Heart right ventricle (tissue), 16 donors: ENCODE results near the gene MRPL20. TPM values are rescaled to one million over a fixed set of nuclear protein-coding genes. Genes with fewer than 3 reads are reported as not detected.

Experiments
- ATAC-seq, 8 donors: fragments of 200-7000 bp; cut with Tn5 transposase; one replicate each; pipeline ENCODE4 v1.9.1; 2020; ENCODE audit warnings: mild to moderate bottlenecking in 8 of 8, moderate library complexity in 8 of 8, moderate number of reproducible peaks in 1 of 8
- DNase-seq, 2 donors: peaks; one replicate each; pipeline ENCODE4 v3.0.0-alpha.2; 2020
- H3K27ac ChIP-seq, 10 donors: fragments of 200-600 bp; sonication (generic) in 2 of 10; one replicate each; pipeline versions ENCODE4 v1.5.0 to v1.8.0; 2020 to 2022; ENCODE audit warnings: mild to moderate bottlenecking in 3 of 10
- H3K27me3 ChIP-seq, 7 donors: fragments of 200-600 bp; one replicate each; pipeline ENCODE4 v1.8.0; 2021 to 2022; ENCODE audit warnings: mild to moderate bottlenecking in 2 of 7
- H3K36me3 ChIP-seq, 9 donors: fragments of 200-600 bp; sonication (generic) in 1 of 9; one replicate each; pipeline versions ENCODE4 v1.5.0 to v1.8.0; 2020 to 2022; ENCODE audit warnings: mild to moderate bottlenecking in 2 of 9
- H3K4me1 ChIP-seq, 9 donors: fragments of 200-600 bp; sonication (generic) in 1 of 9; one replicate each; pipeline versions ENCODE4 v1.5.0 to v1.8.0; 2020 to 2022; ENCODE audit warnings: mild to moderate bottlenecking in 4 of 9
- H3K4me3 ChIP-seq, 10 donors: fragments of 200-600 bp; sonication (generic) in 2 of 10; one replicate each; pipeline versions ENCODE4 v1.5.0 to v1.8.0; 2020 to 2022; ENCODE audit warnings: mild to moderate bottlenecking in 7 of 10, moderate library complexity in 2 of 10
- H3K9me3 ChIP-seq, 11 donors: fragments of 200-600 bp in 10 of 11; sonication (generic) in 2 of 11; one replicate each; pipeline versions ENCODE4 v1.5.0 to v1.8.0; 2013 to 2022; ENCODE audit warnings: mild to moderate bottlenecking in 2 of 11, control low read depth in 1 of 11, moderate library complexity in 1 of 11
- WGBS, 2 donors: extraction: QIAGEN DNeasy Blood & Tissue Kit; methylation state at CpG; one replicate each; pipeline ENCODE4 v1.1.7; 2013; ENCODE audit warnings: inconsistent platforms in 1 of 2; 5-methylcytosine and 5-hydroxymethylcytosine counted together
- intact Hi-C, 10 donors: fragments of 100-400 bp; cut with DNase I; formaldehyde crosslinking; loops; one replicate each; pipeline versions ENCODE4 v1.11.1 to v1.14.2; 2022
- polyA plus RNA-seq, 2 donors: library from polyadenylated mRNA; stranded (reverse); fragments of 200-250 nt; gene quantifications; one replicate each; pipeline ENCODE4 v1.2.3, GENCODE V29; 2013
- total RNA-seq, 10 donors: library from RNA; stranded (reverse); fragmentation: NEBNext Ultra II Directional in 3 of 10; extraction: Animal tissue kit (Norgen Biotek cat#: 25700) in 3 of 10; gene quantifications; one replicate each; pipeline versions ENCODE4 v1.2.1 to v1.2.4, GENCODE V29; 2021 to 2023
- TF ChIP-seq, protein P1 (sequence below), 9 donors: fragments of 200-600 bp; sonication (generic) in 2 of 9; IDR thresholded peaks; one replicate each; pipeline versions ENCODE4 v1.5.0 to v1.8.0; 2021 to 2022; ENCODE audit warnings: antibody characterized with exemption in 9 of 9, mild to moderate bottlenecking in 5 of 9, moderate library complexity in 1 of 9
- donor health status: Arrhythmogenic right ventricular cardiomyopathy.
- donor health status: ischemic (EF 13 %, LVEDD 7.1; RV severe dilation, severe dysfunction).
- donor health status: healthy with polysubstance abuse.
- donor health status: DM: no; HTN: yes; CAD: no.
- donor health status: DM: no; HTN: no; CAD: no.
- donor health status: ischemic (EF 25% LVEDD 6.9; RV normal size, moderate dysfunction).
- donor health status: ischemic (EF 25% LVEDD 5.7; RV mildly dilated, moderate dysfunction).
- donor health status: healthy.
- donor health status: DM: yes; HTN: yes; CAD: no.
- donor health status: Ischemic cardiomyopathy.
- donor health status: ischemic (EF 35%, LVEDD 5.7; RV mildly dilated, moderate dysfunction).
- donor health status: nonischemic (EF 11% LVEDD 7.7; RV severe dilation, severe dysfunction).
- donor health status: DM: yes; HTN: yes; CAD: no.
- donor health status: PGD.
- donor health status: ischemic (EF 29% LVEDD 5.4; RV normal size, mild dysfunction).
- donor health status: nonischemic (EF 23%, LVEDD 6.1; RV moderate dilation, normal function).

The MRPL20 gene
- total and polyA plus RNA-seq, 12 donors = 116 to 224 (median 132) TPM

DNA sequence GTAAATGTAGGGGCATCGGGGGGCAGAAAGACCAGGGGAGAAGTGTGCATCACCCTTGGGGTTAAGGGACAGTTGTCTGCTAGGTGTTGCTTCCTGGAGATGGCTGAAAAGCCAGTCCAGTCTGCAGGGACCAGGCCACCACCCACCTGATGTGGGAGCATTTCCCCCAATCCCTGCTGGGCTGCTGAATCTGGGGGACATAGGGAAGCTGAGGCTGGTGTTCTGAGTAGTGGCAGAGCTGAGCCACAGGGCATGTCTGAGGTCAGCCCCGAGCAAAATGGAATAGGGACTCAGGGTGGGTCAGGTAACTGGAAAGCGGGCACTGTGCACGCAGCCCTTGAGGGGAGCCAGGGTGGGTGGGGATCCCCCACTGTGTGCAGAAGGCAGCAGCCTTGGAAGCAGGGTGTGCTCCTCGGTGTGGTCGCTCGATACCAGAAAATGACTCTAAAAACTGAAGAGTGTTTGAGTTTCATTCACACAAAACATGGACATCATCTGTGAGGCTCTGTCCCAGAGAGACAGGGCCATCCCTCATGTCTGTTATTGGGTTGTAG is 5.6 kb downstream of the MRPL20 start:
- intact Hi-C loops = loop anchor here in 2 of 10 donors (5.0 to 10.0 kb wide), 2 partner anchors 36 to 103 kb away; partner anchors contain the start of gene VWA1 (in 1 of the 2)
- Histone ChIP-seq H3K27me3 (no peaks in the 10 kb centered on the region), H3K4me3 (no peak overlapping the region), H3K4me1 (peaks cover 13 to 75% (median 46%) of the 10 kb centered on the region in 9 donors), H3K36me3 (peaks cover 0 to 77% (median 54%) of the 10 kb centered on the region in 9 donors), H3K27ac (no peak overlapping the region), H3K9me3 (no peaks in the 10 kb centered on the region)
- TF ChIP-seq, protein P1, sequence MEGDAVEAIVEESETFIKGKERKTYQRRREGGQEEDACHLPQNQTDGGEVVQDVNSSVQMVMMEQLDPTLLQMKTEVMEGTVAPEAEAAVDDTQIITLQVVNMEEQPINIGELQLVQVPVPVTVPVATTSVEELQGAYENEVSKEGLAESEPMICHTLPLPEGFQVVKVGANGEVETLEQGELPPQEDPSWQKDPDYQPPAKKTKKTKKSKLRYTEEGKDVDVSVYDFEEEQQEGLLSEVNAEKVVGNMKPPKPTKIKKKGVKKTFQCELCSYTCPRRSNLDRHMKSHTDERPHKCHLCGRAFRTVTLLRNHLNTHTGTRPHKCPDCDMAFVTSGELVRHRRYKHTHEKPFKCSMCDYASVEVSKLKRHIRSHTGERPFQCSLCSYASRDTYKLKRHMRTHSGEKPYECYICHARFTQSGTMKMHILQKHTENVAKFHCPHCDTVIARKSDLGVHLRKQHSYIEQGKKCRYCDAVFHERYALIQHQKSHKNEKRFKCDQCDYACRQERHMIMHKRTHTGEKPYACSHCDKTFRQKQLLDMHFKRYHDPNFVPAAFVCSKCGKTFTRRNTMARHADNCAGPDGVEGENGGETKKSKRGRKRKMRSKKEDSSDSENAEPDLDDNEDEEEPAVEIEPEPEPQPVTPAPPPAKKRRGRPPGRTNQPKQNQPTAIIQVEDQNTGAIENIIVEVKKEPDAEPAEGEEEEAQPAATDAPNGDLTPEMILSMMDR (IDR thresholded peaks at IDR 0.05) = no peak
- ATAC-seq (no peak), DNase-seq (no peak)
- WGBS, 2 donors = 86 to 89% methylated on average over 7 of the region's 7 CpGs

DNA sequence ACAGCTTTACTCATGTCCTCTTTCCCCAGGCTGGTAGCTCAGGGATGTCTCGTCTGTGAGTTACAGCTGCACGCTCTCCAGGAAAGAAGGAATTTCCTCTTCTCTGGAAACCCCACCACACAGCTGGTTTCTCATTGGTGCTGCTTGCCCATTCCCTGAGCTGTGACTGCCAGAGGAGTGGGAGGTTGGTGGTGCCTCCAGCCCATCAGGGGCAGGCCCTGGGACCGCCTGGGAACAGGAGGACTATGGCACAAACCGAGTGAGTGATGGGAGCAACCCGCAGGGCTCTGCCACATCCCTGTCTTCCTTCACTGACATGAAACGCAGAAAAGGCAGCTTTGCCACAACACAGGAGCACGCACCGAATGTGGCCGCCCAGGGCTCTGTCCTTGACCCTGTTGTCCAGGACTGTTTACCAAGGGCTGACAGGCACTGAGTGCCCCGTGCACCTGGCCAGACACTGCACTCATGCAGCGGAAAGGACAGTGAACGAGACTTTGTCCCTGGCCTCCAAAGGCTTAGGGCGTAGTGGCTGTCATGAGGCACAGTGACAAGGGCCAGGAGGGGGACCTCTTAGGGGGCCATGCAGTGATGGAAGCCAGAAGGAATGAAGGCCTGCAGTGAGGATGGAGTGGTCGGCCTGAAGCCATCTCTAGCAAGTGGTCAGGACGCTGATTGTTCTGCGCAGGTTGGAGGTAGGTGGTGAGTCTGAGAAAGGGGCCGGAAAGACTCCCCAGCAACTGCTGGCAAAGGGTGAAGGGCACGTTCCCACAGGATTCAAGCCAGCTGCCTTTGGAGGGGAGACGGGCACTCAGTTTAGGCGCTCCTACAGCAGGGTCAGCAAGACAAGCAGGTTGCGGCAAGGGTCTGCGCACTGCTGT is 6.3 kb downstream of the MRPL20 start:
- 82 to 85% methylated on average over 22 of the region's 22 CpGs for WGBS, 2 donors
- DNase-seq = no peak
- ATAC-seq = no peak
- TF ChIP-seq, protein P1 (IDR thresholded peaks at IDR 0.05) = no peak
- intact Hi-C loops = loop anchor here in 2 of 10 donors (5.0 to 10.0 kb wide), 2 partner anchors 36 to 104 kb away; partner anchors contain the start of gene VWA1 (in 1 of the 2)
- Histone ChIP-seq H3K27me3 (no peaks in the 10 kb centered on the region), H3K4me1 (peaks cover 13 to 71% (median 43%) of the 10 kb centered on the region in 9 donors), H3K36me3 (peaks cover 0 to 78% (median 60%) of the 10 kb centered on the region in 9 donors), H3K9me3 (no peaks in the 10 kb centered on the region), H3K4me3 (peak overlapping the region in 9 of 10 donors; percentile 80 to 100 (median 97)), H3K27ac (peak overlapping the region in 8 of 10 donors; percentile 90 to 98 (median 94))

DNA sequence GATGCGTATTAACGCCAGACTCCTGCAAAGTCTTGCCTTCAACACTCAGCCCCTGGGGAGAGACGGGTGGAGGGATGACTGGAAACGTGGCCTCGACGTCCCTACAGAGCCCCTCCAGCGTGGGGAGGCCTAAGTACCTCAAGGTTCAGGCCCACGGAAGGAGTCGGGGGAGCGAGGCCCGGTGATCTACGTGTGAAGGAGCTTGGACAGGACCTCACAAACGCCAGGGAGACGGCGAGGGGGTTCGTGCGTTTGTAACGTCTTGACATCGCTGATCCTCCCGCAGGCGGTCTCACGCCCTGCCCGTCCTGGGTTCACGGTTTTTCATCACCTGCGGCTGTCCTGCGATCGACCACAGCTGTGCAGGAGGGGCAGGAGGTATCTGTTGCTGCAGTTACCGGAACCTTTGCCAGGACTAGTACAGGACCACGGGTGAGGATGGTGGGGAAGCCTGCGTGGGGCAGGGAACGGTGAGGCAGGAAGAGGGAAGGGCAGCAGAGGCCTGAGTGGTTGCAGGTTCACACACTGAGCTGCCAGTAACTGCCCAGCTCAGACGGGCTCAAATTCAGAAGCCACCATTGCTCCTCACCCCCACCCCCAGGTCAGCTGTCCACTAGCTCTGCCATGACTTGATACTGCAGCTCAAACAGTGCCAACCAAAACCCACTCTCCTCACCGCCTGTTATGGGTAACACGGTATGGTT is 7.1 kb downstream of the MRPL20 start:
- intact Hi-C loops = loop anchor here in 2 of 10 donors (5.0 to 10.0 kb wide), 3 partner anchors 37 to 105 kb away; partner anchors contain the start of gene VWA1 (in 1 of the 2)
- WGBS, 2 donors = 6 to 7% methylated on average over 33 to 34 of the region's 34 CpGs
- H3K27me3 ChIP-seq = no peaks in the 10 kb centered on the region
- H3K9me3 ChIP-seq = no peaks in the 10 kb centered on the region
- peak overlapping the region; percentile 31 to 98 (median 92) for H3K27ac ChIP-seq
- peak overlapping the region; percentile 63 to 100 (median 96) for H3K4me3 ChIP-seq
- TF ChIP-seq, protein P1 (IDR thresholded peaks at IDR 0.05) = no peak
- DNase-seq (no peak), ATAC-seq (peak in 2 of 8 donors; percentile 1 to 4)
- peaks cover 13 to 71% (median 42%) of the 10 kb centered on the region in 9 donors for H3K4me1 ChIP-seq
- H3K36me3 ChIP-seq = peaks cover 0 to 78% (median 55%) of the 10 kb centered on the region in 9 donors
